Activated CD8-positive, alpha-beta memory T cell treated with anti-CD3 and anti-CD28 coated beads for 24 hours (primary cell): Measurements from ENCODE around the gene C17orf113.
"Not testable (repeated sequence)": the region's sequence is repeated elsewhere in the genome, so short reads cannot be mapped to it uniquely, and the experiment has no call there.

ENCODE experiments used
- DNase-seq: peaks from one replicate; pipeline ENCODE4 v3.0.0-alpha.2; 2020

C17orf113 gene

DNA sequence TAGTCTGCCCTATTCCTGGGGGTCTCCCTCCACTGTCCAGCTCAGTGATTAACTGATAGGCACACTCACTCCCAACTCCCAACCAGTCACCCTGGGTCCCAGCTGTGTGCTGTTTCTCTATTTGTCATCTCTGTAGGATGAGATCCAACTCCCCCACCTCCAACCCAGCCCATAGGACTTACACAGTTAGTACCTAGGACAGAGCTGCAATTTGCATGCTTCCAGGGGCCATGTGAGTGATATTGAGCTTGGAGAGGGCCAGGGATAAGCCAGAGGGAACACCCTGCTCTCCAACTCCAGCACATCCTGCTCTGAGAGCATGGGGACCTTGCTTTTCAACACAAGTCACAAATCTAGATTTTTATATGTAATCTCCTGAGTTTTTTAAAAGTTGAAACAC lies 8.8 kb downstream of the C17orf113 start:
- DNase-seq: no peak

DNA sequence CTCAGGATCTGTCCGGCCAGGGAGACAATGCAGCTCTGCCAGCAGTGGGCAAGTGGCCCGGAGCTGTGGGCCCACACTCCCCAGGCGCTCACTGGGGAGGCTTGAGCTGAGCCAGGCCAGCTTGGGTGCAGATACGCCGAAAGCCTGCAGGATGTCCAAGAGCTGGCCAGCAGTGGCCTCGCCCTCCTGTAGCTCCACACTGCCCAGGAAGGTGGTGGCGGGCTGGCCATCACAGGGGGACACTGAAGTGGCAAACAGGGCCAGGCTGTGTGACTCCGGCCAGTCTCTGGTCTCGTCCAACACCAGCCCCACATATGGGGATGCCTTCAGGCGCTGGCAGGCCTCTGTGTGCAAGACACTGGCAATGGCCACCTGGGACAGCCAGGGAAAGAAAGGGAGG lies 9.6 kb downstream of the C17orf113 start:
- no peak for DNase-seq

DNA sequence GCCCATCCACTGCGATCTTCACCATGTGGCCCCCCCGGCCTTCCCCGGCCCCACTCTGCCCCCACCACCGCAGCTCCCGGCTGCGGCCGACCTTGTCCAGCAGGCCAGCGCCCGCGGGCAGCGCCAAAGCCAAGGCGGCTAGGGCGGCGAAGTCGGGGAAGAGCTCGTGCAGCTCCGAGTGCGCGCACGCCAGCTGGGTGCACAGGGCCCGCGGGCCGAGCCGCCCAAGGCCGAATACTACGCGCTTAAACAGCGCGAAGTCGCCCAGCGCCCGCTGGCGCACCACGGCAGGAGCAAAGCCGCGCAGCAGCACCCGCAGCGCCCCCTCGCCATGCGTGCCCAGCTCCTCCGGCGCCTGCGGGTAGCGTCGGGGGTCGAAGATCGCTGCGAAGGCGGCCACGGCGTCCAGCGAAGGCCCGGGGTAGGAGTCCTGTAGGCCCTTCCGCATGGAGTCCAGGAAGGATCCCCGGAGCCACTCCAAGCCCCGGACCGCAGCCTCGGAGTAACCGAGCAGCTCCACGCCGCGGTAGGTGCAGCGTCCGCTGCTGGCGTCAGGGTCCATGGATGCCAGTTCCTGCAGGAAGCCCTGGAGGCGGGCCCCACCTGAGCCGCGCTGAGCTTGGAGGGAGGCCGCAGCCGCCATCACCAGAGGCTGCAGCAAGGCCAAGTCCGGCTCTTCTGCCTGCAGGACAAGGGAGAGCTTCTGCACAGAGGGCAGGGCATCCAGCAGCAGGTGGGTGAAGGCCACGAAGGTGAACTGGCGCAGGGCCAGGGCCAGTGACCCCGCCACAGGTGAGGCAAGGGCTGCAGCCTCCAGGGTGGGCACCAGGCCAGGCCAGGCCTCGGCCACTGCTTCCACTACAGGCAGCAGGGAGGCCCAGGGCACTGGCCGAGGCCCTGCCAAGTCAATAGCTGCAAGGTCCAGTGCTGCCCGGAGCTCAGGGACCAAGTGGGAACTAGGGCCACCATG lies 10.3 kb downstream of the C17orf113 start:
- no peak for DNase-seq

DNA sequence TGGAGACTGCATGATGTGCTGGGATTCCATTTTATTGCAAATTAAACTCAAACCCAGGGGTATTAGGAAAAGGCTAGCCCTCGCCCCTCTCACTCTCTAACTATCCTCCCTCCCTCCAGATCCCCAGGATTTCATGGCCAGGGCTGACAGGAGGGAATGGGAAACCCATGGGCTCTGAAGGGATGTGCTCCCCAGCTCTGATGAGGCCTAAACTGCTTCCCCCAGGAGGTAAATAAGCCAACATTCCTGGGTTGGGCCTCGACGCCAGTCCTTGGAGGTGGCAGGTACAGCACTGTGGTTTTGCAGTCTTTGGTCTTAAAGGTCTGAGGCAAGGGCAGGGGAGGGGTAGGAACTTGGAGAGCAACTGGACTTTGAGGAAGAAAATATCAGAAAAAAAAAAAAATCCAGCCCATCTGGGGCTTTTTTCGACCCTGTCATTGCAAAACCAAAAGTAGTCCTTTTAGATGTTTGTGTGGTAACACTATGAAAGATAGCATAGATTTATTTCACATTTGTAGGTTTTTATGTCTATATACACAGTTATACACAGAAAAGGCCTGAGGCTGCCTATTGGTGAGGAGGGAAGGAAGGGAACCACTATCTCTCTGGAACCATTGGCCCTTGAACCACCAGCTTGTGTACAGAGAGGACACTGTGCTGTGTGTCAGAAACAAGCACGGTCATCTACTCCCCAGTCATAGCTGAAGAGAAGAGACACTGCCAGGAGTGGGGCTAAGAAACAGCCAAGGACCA lies 12.0 kb downstream of the C17orf113 start:
- DNase-seq: no peak

DNA sequence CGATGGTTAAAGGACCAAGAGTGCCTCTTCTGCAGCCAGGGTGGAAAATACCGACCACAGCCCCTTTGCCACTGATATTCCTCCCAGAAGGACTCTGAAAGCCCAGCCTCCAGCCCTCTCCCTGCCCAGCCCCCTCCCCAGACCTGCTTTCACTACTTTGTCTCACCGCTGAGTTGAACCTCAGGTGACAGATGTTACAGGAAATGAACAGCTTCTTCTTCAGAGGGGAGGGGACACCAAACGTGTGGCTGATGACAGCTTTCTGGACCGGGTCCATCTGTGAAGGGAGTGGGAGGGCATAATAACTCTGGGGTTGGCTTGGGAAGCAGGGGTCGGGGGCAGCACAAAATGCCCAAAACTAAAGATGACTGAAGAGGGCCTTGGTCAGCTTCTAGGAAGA lies 16.3 kb downstream of the C17orf113 start:
- DNase-seq: no peak

DNA sequence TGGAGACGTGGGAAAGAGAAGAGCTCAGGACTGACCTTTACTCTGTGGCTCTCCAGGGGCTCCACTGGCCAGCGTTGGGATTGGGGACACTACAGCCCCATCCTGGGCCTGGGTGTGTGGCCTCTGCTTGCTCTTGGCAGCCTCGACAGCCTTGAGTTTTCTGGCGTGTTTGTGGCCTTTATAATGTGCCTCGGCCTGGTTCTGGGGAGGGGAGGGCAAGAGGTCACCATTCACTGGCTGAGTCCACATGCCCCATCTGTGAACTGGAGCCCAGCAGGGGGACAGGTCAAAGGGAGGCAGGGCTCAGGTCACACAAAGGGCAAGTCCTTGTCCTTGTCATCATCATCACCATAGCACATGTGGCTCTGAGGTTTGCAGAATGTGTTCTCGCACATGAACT lies 18.8 kb downstream of the C17orf113 start:
- DNase-seq: no peak

DNA sequence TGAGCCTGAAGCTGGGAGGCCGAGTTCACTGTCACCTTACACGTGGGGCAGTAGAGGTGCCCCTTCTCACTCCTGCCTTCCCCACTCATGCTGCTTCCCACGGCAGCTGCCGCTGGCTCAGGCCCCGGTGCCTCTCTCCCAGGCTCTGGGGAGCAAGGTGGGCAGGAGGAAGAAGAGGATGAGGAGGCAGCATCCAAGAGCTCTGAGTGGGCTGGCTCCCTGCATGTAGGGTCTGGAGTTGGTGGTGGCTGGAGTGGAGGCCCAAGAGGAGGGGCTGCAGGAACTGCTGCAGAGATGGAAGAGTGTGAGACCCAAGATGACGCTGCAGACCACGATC lies 21.6 kb downstream of the C17orf113 start:
- DNase-seq: no peak

DNA sequence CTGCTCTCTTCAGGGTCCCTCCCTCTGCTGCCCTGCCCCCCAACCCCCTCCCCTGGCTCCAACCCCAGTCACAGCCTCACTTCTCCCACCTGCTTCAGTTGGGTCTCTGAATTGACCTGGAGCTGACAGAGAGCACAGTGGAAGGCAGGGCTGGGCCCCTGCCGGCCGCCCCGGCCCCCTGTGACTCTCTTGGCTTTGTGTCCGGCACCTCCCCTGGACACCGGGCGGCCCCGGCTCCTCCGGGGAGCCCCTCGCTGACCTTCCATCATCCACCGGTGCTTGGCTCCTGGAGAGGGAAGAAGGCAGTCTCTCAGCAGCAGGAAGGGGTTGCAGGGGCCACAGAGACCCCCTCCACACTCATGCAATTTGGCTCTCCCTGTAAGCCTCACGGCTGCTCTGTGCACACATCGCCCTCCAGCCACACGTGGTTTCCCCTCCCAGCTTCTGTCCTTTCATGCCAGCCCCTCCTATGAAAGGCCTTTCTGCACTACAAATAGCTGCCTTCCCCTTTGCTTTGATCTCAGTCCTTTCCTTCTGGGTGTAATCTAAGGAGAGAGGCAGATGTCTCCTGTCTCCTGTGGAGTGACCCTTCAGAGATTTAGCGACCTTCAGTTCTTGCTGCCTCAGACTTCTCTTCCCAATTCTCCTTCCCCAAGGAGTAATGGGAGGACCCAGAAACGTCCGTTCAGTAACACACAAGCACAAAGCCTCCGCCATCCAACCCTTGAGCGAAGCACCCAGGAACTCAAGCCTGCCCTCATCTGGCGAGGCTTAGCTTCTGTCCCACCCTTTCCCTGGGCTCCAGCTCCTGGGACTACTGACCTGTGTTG lies 22.2 kb downstream of the C17orf113 start:
- DNase-seq: no peak

DNA sequence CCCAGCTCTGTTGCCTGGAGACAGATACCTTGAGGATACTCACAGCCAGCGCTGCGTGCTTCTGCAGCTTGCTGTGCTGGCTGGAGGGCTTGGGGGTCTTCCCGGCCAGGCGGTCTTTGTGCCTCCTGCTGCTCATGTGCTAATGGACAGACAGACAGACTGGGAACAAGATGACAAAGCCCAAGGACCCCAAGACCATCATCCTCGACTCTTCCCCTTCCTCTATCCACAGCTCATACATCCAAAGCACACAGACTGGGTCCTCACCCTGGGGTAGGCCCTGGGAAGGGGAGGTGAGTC lies 22.9 kb downstream of the C17orf113 start:
- no peak for DNase-seq

DNA sequence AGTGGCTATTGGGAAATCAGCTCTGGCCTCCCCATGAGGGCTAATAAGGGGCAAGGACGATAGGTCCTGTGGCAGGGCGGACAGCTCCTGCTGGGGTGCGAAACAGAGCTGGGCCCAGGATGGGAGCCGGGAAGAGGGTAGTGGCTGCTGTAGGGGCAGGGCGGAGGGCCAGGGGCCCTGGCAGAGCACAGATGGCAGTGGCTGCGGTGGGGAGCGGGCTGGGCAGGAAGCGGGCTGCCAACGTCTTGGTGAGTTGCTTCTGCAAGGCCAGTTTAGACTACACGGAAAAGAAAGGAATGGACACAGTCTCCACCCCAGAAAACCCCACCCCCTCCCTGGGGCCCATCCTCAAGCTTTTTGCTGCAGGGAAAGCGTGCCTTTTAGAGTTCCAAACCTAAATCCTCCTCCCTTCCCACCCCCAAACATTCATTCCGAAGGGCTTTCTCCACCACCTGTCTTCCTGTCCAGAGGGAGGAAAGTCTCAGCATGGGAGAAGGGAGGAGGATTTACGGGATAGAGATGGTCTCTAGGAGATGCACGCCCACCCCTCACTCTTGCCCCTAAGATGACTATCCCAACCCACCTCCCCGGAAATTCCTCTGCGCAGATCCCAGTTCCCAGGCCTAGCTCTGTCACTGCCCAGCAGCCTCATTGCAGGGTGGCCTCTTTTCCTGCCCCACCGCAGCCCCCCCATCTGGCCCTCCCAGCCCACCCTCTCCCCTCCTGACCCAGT lies 23.4 kb downstream of the C17orf113 start:
- no peak for DNase-seq

DNA sequence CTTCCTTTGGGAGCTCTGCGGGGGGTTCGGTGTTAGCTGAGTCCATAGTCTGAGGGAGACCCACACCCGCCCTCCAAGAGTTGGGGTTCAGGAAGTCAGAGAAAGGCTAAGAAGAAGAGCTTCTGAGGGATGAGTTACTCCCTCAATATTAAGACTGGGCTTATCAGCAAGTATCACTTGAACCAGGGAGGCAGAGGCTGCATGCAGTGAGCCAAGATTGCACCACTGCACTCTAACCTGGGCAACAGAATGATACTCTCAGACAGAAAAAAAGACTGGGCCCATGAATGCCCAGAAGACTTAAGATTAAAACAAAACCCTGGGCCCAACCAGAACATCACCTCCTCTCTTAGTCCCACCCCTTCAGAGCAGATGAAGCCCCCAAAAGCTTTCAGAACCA lies 24.5 kb downstream of the C17orf113 start:
- no peak for DNase-seq

DNA sequence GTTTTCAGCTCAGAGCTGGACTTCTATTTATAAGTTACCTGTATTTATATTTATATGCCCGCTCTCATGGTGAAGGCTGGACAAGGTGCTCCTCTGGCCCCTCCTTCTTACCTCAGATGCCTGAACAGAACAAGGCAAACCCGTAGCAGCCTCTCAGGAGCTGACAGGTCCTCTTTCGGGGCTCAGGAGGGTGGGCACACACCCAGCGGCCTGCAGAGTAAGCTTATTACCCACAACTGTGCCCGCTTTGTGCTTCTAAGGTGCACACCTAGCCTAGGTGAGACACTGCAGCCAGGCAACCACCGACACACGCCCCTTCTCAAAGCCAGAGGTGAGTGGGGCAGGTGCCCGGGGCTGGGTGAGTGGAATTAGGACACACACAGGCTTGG lies 25.2 kb downstream of the C17orf113 start:
- DNase-seq: peak; percentile 63

DNA sequence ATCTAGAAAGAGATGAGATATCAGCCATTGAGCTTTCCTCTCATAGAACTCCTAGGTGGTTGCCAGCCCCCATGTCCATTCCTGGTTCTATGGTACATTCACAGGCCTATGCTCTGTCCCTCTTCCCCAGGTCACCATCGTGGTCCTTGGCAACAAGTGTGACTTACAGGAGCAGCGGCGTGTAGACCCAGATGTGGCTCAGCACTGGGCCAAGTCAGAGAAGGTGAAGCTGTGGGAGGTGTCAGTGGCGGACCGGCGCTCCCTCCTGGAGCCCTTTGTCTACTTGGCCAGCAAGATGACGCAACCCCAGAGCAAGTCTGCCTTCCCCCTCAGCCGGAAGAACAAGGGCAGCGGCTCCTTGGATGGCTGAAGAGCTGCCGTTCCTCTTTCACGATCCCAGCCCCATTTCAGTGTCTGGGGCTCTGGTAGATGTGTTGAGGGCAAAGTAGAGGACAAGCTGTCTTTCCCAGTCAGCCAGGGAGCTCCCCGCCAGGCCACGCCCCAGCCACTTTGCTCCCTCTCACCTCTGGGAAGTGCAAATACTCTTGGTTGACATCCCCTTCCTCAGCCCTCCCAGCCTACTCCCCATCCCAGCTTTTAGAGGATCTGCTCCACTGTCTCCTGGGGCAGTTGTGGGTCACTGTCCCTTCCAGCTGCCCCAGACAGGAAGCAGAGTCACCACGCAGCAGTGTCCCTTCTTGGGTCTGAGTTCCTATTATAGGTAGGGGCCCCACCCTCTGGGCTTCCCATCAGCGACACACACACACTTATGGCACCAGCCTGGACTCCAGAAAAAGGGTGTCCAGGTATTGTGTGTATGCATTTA lies 26.7 kb downstream of the C17orf113 start:
- no peak for DNase-seq

DNA sequence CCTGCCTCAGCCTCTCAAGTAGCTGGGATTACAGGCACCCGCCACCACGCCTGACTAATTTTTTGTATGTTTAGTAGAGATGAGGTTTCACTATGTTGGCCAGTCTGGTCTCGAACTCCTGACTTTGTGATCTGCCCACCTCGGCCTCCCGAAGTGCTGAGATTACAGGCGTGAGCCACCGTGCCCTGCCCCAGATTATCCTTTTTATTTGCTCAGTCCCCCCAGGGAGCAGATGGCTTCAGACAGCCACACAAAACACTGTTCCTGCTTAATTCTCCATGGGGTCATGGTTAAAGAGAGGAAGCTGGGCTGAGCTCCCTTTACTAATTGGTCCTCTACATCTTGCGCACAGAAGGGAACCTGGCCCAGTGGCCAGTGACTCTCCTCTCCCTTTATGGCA lies 29.6 kb downstream of the C17orf113 start:
- not testable (repeated sequence) for DNase-seq

DNA sequence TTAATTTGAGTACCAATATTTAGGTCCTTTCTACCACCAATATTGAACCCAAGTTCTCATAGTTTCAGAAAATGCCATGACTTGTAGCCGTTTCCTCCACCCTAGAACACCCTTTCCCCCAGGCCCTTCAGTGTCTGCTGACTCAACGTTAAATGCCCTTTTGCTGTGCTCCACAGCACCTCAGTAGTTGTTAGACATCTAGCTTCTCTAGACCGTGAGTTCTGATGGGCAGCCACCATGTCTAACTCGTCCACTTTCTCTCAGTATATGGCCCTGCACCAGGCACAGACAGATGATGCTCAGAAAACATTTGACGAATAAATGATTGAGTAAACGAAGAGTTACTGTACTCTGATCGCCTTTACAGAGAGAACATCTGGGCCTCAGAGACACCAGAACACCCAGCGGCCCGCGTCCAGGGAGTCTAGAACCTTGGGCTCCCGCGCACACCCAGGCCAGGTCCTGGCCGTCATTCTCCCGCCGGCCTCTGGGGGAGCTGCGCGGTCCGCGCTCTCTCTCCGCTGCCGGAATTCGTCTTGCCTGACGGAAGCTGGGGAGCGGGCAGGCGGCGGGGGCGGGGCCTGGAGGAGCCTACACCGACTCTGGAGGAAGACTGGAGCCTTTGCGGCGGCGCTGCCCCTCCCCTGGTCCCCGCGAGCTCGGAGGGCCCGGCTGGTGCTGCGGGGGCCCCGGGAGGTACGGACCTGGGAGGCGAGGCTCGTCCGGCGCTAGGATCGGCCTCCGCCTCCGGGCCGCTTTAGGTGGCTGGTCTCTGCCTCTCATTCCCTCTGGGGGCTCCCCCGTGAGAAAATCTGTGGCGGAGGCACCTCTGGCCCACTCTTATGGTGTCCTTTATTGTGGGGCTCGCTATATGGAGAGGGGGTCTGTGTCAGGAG lies 30.6 kb downstream of the C17orf113 start, which contains the start of gene NKIRAS2:
Gene NKIRAS2, plus strand, starts transcription at position 582 of the 896 bp plus-strand sequence. CDS start 1,488 bp downstream, outside the sequence.
- DNase-seq: peak; percentile 96

DNA sequence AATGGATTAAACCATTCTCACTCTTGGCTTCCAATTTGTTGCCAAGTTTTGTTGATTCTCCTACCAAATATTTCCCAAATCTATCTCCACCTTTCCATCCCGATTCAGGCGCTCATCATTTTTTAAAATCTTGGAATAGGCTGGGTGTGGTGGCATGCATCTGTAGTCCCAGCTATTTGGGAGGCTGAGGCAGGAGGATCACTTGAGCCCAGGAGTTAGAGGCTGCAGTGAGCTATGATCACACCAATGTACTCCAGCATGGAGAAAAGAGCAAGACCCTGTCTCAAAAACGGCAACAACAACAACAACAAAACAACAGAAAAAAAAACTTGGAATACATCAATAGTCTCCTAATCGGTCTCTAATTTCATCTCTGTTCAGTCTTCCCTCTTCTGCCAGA lies 31.4 kb downstream of the C17orf113 start:
- DNase-seq: no peak

DNA sequence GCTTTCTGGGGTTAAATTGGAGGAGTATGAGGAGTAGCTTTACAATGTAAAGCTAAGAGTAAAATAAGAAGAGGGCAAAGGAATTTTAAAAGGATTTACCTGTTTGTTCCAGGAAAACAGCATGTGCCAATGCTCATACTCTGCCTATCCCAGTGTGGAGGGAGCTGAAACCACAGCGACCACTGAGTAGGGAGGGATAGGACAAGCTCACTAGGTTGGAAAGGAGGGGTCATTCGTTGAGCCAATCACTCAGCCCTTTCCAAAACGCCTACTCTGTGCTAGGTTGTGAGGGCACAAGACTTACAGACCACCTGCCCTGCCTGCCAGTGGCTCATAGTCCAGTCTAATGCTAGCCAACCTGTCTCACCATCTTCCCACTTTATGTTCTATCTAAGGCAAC lies 32.1 kb downstream of the C17orf113 start:
- no peak for DNase-seq

DNA sequence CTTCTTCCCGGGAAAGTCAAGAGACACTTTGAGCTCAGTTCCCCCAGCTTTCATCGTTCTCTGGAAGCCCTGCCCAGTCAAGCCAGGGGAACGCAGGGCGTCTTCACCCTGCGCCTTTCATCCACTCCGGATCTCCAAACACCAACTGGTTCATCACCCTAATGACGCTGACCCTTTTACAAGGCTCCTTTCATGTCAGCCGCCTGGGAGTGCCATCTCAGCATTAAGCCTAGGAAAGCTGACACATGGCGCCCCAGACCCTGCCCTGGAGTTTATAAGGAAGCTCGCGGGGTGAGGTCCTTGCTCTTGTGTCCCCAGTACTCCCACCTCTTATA lies 32.6 kb downstream of the C17orf113 start:
- DNase-seq: no peak

DNA sequence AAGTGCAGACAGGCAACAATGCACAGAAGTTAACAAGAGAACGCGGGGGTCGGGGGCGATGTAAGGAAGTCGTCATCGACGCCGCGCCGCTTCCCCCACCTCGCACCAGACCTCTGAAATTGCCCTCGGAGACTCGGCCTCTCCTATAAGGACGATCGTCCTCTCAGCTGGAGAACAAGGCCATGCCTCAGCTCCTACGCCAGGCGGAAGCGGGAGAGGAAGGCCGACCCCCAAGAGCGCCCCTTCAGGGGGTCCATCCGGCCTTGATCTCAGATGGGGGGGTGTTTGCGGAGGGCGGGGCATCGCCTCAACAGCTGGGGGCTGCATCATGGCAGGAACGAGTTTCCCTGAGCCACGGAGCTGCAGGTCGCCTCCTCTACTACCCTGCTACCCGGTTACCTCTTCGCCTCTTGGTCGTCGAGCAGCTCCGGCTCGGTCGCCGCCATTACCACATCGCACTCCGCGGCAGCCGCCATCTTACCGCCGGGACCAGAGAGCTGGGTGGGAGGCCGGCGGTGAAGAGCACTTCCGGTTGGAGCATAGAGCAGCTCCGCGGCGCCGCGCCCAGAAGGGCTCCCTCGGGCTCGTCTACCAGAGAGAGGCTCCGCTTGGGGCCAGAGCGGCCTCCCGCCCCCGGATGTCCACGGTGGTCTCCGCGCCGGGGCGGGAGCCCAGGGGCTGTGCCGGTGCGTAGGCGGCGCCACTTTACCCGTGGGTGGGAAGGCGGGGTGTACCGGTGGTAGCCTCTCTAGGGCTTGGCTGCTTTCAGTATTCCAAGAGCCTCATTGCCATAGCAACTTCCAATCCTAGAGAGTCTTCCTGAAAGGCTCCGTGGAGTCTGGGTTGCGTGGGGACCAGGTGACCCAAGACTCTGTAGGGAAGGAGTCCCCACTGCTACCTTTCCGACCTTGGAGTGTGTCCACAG lies 33.2 kb downstream of the C17orf113 start, which contains the start of gene DNAJC7:
Gene DNAJC7, minus strand, starts transcription at position 499 of the 925 bp plus-strand sequence. Its CDS starts 23 bp downstream, at position 476.
- peak; percentile 93 for DNase-seq
